ENCODE measurements around the gene GRID1. TPM values are rescaled to one million over a fixed set of nuclear protein-coding genes. Genes with fewer than 3 reads are reported as not detected.

The GRID1 gene
- total RNA-seq, 1 experiment from 2014 or later = not detected

GRCh38 chr10:86290933-86291615 lies 75.5 kb downstream of the GRID1 start:
- no peaks in the 10 kb centered on the region for H3K27me3 ChIP-seq (ENCODE audit: low read length)
- DNase-seq (no peak), ATAC-seq (no peak)
- H3K79me2 ChIP-seq (ENCODE audit: low read length) = no peaks in the 10 kb centered on the region
- no peak overlapping the region for H3K27ac ChIP-seq (ENCODE audit: low read length)
- no peak for TF ChIP-seq EZH2phosphoT487 (IDR thresholded peaks at IDR 0.05; ENCODE audit: borderline replicate concordance, low read length)
- no peak for TF ChIP-seq EZH2 (IDR thresholded peaks at IDR 0.05; ENCODE audit: low read length, unreplicated experiment)
- TF ChIP-seq, protein P1, sequence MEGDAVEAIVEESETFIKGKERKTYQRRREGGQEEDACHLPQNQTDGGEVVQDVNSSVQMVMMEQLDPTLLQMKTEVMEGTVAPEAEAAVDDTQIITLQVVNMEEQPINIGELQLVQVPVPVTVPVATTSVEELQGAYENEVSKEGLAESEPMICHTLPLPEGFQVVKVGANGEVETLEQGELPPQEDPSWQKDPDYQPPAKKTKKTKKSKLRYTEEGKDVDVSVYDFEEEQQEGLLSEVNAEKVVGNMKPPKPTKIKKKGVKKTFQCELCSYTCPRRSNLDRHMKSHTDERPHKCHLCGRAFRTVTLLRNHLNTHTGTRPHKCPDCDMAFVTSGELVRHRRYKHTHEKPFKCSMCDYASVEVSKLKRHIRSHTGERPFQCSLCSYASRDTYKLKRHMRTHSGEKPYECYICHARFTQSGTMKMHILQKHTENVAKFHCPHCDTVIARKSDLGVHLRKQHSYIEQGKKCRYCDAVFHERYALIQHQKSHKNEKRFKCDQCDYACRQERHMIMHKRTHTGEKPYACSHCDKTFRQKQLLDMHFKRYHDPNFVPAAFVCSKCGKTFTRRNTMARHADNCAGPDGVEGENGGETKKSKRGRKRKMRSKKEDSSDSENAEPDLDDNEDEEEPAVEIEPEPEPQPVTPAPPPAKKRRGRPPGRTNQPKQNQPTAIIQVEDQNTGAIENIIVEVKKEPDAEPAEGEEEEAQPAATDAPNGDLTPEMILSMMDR (conservative IDR thresholded peaks at IDR 0.05; ENCODE audit: low read depth, low read length) = no peak
- ChIA-PET POLR2A (ENCODE audit: unreplicated experiment) (no interaction called here), CTCF (no interaction called here)
- no peaks in the 10 kb centered on the region for H4K20me1 ChIP-seq (ENCODE audit: low read length)
- no peak overlapping the region for H2AFZ ChIP-seq (ENCODE audit: low read length)
- BruUV-seq (replicated peaks) = no TSS peak
- no peaks in the 10 kb centered on the region for H3K9me3 ChIP-seq (ENCODE audit: low read length)
- H3K4me1 ChIP-seq (ENCODE audit: insufficient read depth, low read length) = no peaks in the 10 kb centered on the region
- H3K9me2 ChIP-seq (replicated peaks; ENCODE audit: low read length) = no peaks in the 10 kb centered on the region
- H3K9ac ChIP-seq (ENCODE audit: low read length) = no peak overlapping the region
- no peaks in the 10 kb centered on the region for H3F3A ChIP-seq (ENCODE audit: low read length, unreplicated experiment)
- H3K36me3 ChIP-seq (ENCODE audit: low read depth, low read length) = no peaks in the 10 kb centered on the region
- intact Hi-C loops (cut with micrococcal nuclease) = no loop called here
- no peak overlapping the region for H3K4me3 ChIP-seq (ENCODE audit: low read length)
- H3K4me2 ChIP-seq (ENCODE audit: low read length) = no peak overlapping the region

DNA sequence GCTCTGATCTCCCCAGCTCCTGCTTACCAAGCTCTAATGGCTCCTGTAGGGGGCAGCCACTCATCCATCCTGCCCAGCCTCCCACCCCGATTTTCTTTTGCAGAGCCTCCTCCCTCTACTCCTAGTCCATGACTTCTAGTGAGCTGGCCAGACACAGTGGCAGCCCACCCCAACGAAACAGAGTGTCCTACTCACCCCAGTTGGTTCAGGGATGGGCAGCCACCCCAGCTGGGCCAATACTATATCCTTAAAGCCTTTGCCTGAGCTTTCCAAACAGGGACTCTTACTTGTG lies 77.1 kb downstream of the GRID1 start:
- Histone ChIP-seq H3K4me2 (ENCODE audit: low read length) (no peak overlapping the region), H2AFZ (ENCODE audit: low read length) (no peak overlapping the region), H3K9ac (ENCODE audit: low read length) (no peak overlapping the region), H3K9me3 (ENCODE audit: low read length) (no peaks in the 10 kb centered on the region), H3F3A (ENCODE audit: low read length, unreplicated experiment) (no peaks in the 10 kb centered on the region), H3K79me2 (ENCODE audit: low read length) (no peaks in the 10 kb centered on the region), H3K4me3 (ENCODE audit: low read length) (no peak overlapping the region), H3K27me3 (ENCODE audit: low read length) (no peaks in the 10 kb centered on the region), H3K9me2 (replicated peaks; ENCODE audit: low read length) (no peaks in the 10 kb centered on the region), H3K36me3 (ENCODE audit: low read depth, low read length) (no peaks in the 10 kb centered on the region), H3K27ac (ENCODE audit: low read length) (no peak overlapping the region), H4K20me1 (ENCODE audit: low read length) (no peaks in the 10 kb centered on the region), H3K4me1 (ENCODE audit: insufficient read depth, low read length) (no peaks in the 10 kb centered on the region)
- CTCF ChIA-PET = no interaction called here
- BruUV-seq (replicated peaks) = no TSS peak
- no peak for DNase-seq
- TF ChIP-seq, protein P1 (conservative IDR thresholded peaks at IDR 0.05; ENCODE audit: low read depth, low read length) = no peak
- TF ChIP-seq EZH2 (IDR thresholded peaks at IDR 0.05; ENCODE audit: low read length, unreplicated experiment) (no peak), EZH2phosphoT487 (IDR thresholded peaks at IDR 0.05; ENCODE audit: borderline replicate concordance, low read length) (no peak)
- intact Hi-C loops (cut with micrococcal nuclease) = no loop called here
- no peak for ATAC-seq
- POLR2A ChIA-PET (ENCODE audit: unreplicated experiment) = no interaction called here

GRCh38 chr10:86288695-86289576 lies 77.7 kb downstream of the GRID1 start:
- H4K20me1 ChIP-seq (ENCODE audit: low read length) = no peaks in the 10 kb centered on the region
- no peaks in the 10 kb centered on the region for H3K9me2 ChIP-seq (replicated peaks; ENCODE audit: low read length)
- H3K79me2 ChIP-seq (ENCODE audit: low read length) = no peaks in the 10 kb centered on the region
- ATAC-seq (no peak), DNase-seq (no peak)
- no peaks in the 10 kb centered on the region for H3K36me3 ChIP-seq (ENCODE audit: low read depth, low read length)
- H3K9ac ChIP-seq (ENCODE audit: low read length) = no peak overlapping the region
- H3K27ac ChIP-seq (ENCODE audit: low read length) = no peak overlapping the region
- H3K4me2 ChIP-seq (ENCODE audit: low read length) = no peak overlapping the region
- H3F3A ChIP-seq (ENCODE audit: low read length, unreplicated experiment) = no peaks in the 10 kb centered on the region
- POLR2A ChIA-PET (ENCODE audit: unreplicated experiment) = no interaction called here
- BruUV-seq (replicated peaks) = no TSS peak
- H3K4me1 ChIP-seq (ENCODE audit: insufficient read depth, low read length) = no peaks in the 10 kb centered on the region
- H3K4me3 ChIP-seq (ENCODE audit: low read length) = no peak overlapping the region
- no peaks in the 10 kb centered on the region for H3K9me3 ChIP-seq (ENCODE audit: low read length)
- no peak overlapping the region for H2AFZ ChIP-seq (ENCODE audit: low read length)
- TF ChIP-seq EZH2phosphoT487 (IDR thresholded peaks at IDR 0.05; ENCODE audit: borderline replicate concordance, low read length) (no peak), EZH2 (IDR thresholded peaks at IDR 0.05; ENCODE audit: low read length, unreplicated experiment) (no peak)
- TF ChIP-seq, protein P1 (conservative IDR thresholded peaks at IDR 0.05; ENCODE audit: low read depth, low read length) = no peak
- CTCF ChIA-PET = no interaction called here
- intact Hi-C loops (cut with micrococcal nuclease) = no loop called here
- no peaks in the 10 kb centered on the region for H3K27me3 ChIP-seq (ENCODE audit: low read length)

Measured in PC-3 (cell line).